Suppressor macrophage treated with lipopolysaccharide for 4 hours (primary cell): Measurements from ENCODE around the gene RPGRIP1L.
A peak's percentile ranks its signal among the peaks of the same experiment; 100 is the strongest.

Experiments
- DNase-seq: peaks from one replicate; pipeline ENCODE4 v3.0.0-alpha.2; 2020

RPGRIP1L gene

GRCh38 chr16:53598511-53599275, 105.0 kb downstream of the RPGRIP1L start:
- DNase-seq, result no peak

DNA sequence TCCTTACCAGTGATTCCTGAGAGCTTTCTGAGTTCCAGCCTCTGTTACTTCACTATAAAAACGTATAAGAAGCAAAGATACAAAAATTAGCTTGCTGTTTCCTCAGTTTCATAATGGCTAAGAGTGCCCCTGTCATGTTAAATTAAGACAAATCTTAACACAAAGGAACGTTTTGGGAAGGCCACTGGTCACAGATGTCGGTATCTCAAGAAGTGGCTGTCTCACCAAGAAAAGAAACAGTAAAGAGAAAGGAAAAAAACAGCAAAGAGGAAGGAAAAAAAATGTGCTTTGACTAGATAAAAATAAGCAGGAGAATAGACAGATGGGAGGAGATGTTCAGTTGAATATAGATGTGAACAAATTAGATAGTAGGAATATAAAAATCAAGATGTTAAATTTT, 105.9 kb downstream of the RPGRIP1L start:
- DNase-seq, result no peak

DNA sequence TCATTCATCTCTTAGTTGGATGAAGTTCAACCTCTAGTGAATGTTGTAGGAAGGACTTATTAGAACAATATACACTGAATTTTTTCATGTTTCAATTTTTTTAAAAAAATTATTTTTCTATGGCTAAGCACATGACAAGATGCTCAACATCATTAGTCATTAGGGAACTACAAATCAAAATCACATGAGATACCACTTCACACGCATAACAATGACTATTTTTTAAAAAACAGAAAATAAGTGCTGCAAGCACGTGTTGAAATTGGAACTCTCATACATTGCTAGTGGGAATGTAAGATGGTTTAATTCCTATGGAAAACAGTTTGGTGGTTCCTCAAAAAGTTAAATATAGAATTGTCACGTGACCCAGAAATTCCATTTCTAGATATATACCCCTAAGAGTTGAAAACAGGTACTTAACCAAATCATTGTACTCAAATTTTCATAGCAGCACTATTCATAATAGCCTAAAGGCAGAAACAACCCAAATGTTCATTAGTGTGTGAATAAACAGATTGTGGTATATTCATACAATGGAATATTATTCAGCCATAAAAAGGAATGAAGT, 115.5 kb downstream of the RPGRIP1L start:
- DNase-seq, result no peak

DNA sequence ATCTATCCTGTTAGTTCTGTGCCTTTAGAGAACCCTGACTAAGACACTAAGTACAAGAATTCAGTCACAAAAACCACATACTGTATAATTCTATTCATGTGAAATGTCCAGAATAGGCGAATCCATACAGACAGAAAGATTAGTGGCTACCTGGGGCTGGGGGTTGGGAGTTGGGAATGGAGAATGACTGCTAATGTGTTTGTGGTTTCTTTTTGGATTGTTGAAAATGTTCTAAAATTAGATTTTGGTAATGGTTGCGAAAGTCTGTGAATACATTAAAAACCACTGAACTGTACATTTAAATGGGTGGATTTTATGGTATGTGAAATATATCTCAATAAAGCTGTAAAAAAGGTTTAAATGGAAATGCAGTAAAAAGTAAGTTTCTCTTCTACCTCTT, 120.3 kb downstream of the RPGRIP1L start:
- DNase-seq, result no peak

- no peak for DNase-seq
Measured at GRCh38 chr16:53581784-53582183, 121.9 kb downstream of the RPGRIP1L start.

DNA sequence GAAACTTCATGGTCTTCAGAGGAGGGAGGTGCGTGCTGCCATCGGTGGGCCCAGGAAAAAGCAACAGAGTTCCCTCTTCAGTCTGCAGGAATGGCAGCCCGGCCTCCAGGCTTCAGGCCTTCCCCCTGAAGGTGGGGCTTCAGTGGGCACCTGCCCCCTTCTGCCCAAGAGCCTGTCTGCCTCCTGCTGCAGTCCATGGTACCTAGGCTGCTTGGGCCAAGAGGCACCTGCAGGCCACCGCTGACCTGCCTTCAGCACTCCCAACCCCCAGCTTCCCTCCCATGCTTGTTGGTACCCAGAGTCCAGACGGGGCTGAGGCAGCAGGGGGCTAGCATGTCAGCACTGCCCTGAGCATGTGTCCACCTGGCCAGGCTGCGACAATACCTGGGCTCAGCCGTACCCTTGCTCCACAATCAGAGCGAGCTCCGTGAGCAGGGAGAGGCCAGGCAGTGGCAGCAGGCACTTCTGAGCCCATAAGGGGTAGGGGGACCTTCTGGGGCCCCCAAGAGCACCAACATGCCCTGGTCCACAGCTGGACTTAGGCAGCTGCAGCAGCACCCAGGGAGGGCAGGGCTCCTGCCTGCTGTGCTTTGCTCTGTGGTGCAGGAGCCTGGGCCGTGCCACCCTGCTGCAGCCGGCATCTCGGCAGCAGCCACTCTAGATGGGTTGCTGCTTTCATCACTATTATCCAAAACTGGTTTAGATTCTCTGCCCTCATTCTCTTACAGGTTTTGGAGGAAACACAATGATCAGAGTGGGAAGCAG, 123.4 kb downstream of the RPGRIP1L start:
- no peak for DNase-seq

DNA sequence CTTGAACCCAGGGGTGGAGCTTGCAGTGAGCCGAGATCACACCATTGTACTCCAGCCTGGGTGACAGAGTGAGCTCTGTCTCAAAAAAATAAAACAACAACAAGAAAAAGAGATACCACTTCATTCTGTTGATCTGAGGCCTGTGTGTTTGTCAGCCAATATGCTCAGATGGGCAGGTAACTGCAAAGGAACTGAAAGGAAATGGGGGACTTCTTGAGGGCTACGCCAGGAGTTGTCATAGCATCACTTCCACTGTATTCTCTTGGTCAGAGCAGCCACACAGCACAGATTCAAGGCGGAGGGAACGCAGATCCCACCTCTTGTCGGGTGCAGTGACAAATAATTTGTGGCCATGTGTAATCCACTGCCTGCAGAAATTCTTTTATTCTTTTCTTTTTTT, 126.8 kb downstream of the RPGRIP1L start:
- DNase-seq, result no peak

DNA sequence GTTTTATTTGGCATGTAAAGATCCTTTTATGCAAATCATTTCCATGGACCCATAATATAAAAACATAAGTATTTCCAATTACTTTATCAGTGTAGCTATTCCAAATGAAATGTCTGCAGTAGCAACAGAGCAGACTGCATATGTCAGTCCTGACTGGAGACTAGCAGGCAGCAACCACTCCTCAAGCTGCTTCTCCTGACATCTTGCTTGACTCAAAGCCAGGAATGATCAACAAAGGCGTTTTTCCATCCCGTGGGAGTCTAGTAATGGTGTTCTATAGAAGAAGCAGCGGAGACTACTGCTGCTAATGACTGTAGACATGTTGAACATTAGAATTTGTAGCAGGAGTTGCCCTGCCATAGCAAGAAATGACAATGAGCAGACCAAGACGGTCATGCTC, 127.4 kb downstream of the RPGRIP1L start:
- DNase-seq, result no peak

GRCh38 chr16:53571763-53572162, 131.9 kb downstream of the RPGRIP1L start:
- no peak for DNase-seq

DNA sequence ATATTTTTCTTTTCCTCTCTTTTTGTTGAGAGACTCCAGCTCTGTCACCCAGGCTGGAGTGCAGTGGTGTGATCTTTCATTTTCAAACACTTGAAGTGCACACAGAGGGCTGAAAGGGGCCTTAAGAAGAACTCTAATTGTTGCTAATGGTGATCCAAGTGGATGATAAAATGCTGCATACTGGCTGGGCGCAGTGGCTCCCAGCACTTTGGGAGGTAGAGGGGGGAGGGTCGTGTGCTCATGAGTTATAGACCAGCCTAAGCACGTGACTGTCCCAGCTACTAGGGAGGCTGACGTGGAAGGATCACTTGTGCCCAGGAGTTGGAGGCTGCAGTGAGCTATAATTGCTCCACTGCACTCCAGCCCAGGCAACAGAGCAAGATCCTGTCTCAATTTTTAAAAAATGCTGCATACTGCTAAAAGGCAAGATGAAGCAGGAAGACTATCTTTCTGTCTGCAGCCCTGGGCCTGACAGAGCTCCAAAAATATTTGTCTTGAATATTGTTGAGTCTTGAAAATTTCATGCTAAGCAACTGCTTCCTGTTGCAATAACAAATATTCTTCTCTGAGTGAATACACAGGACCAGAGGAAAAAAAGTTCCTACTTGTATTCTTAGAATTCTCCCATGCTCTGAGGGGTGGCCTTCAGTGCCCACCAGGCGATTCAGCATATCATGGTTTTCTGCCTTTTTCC, 137.0 kb downstream of the RPGRIP1L start:
- DNase-seq, result no peak

- no peak for DNase-seq
Measured at GRCh38 chr16:53565296-53565863, 138.3 kb downstream of the RPGRIP1L start.

- DNase-seq, result no peak
Measured at GRCh38 chr16:53563426-53563825, 140.2 kb downstream of the RPGRIP1L start.

GRCh38 chr16:53561101-53561888, 142.4 kb downstream of the RPGRIP1L start:
- no peak for DNase-seq

- no peak for DNase-seq
Measured at GRCh38 chr16:53559270-53559951, 144.2 kb downstream of the RPGRIP1L start.

GRCh38 chr16:53558710-53559109, 144.9 kb downstream of the RPGRIP1L start:
- DNase-seq, result no peak

- DNase-seq, result no peak
Measured at GRCh38 chr16:53556521-53556920, 147.1 kb downstream of the RPGRIP1L start.

- DNase-seq, result peak; percentile 42
Measured at GRCh38 chr16:53549970-53550690, 153.5 kb downstream of the RPGRIP1L start.
